ENCODE measurements around the gene UBASH3B.

DNA sequence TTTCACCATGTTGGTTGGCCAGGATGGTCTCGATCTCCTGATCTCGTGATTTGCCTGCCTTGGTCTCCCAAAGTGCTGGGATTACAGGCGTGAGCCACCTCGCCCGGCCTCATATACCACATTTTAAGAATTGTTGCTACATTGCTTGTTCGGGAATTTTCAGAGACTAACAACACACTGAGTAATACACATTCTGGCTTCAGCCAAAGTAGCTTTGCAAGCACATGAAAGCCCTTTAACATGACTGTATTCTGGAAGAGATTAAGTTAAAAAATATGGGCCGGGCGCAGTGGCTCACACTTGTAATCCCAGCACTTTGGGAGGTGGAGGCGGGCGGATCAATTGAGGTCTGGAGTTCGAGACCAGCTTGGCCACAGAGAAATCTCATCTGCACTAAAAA, 197.7 kb downstream of the UBASH3B start:
- TF ChIP-seq, protein P1, sequence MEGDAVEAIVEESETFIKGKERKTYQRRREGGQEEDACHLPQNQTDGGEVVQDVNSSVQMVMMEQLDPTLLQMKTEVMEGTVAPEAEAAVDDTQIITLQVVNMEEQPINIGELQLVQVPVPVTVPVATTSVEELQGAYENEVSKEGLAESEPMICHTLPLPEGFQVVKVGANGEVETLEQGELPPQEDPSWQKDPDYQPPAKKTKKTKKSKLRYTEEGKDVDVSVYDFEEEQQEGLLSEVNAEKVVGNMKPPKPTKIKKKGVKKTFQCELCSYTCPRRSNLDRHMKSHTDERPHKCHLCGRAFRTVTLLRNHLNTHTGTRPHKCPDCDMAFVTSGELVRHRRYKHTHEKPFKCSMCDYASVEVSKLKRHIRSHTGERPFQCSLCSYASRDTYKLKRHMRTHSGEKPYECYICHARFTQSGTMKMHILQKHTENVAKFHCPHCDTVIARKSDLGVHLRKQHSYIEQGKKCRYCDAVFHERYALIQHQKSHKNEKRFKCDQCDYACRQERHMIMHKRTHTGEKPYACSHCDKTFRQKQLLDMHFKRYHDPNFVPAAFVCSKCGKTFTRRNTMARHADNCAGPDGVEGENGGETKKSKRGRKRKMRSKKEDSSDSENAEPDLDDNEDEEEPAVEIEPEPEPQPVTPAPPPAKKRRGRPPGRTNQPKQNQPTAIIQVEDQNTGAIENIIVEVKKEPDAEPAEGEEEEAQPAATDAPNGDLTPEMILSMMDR (IDR thresholded peaks at IDR 0.05; ENCODE audit: poor library complexity): no peak
- TF ChIP-seq EZH2phosphoT487 (IDR thresholded peaks at IDR 0.05; ENCODE audit: low read depth, severe bottlenecking, unreplicated experiment): no peak
